T-helper 1 cell treated with Interleukin-12 subunit alpha and Interleukin-12 subunit beta and Interleukin-4 antibody, amounts not matched to agents 30 μg/mL and 1 μg/mL, for 36 hours (primary cell): Measurements from ENCODE around the gene KRTAP20-1.

Source experiments
- H3K27ac Mint-ChIP-seq: one replicate; pipeline ENCODE4 v1.8.0; 2021; ENCODE audit warnings: mild to moderate bottlenecking, mixed read lengths
- H3K27me3 Mint-ChIP-seq: one replicate; pipeline ENCODE4 v1.8.0; 2021; ENCODE audit warnings: low read depth, mixed read lengths
- H3K36me3 Mint-ChIP-seq: one replicate; pipeline ENCODE4 v1.8.0; 2021; ENCODE audit warnings: low read depth, mixed read lengths
- H3K4me1 Mint-ChIP-seq: one replicate; pipeline ENCODE4 v1.8.0; 2021; ENCODE audit warnings: low read depth, mixed read lengths
- H3K4me3 Mint-ChIP-seq: one replicate; pipeline ENCODE4 v1.8.0; 2021; ENCODE audit warnings: mild to moderate bottlenecking, moderate library complexity, mixed read lengths
- H3K9me3 Mint-ChIP-seq: one replicate; pipeline ENCODE4 v1.8.0; 2021; ENCODE audit warnings: mixed read lengths

The KRTAP20-1 gene

DNA sequence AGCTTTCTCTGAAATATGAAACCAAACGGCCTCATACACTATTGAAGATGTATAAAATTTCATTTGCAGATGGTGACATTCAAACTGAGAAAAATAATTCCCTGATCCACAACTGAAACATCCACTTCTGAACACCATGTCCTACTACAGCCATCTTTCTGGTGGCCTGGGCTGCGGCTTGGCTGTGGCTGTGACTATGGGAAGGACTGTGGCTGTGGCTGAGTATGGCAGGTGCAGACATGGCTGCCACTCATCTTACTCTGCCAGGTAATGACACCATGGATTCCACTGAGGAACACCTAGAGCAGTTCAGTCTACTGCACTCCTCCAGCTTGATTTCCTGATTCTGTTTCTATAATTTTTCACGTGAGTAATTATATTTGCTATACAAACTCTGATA lies 4.3 kb downstream of the KRTAP20-1 start, which contains the start of gene KRTAP20-4:
KRTAP20-4 (plus strand) TSS at position 106 of the 400 bp plus-strand sequence.
- no peak within 1 kb of the TSS for H3K4me3 Mint-ChIP-seq

DNA sequence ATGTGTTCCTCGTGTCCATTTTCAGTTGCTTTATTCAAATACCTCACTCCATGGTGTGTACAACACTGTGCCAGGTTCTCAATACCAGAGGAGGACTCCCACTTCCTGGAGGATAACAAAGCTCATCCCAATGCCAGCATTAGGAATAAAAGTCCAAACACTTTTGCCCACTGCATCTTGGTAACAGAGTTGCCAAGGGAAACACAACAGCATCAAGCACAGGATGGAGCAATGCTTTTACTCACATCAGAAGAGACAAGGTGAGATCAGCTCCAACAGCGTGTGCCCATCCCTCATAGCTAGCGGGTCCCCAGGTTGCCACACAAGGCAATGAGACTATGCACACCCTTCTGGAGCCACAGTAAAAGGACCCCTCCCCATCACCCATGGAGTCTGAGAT lies 7.1 kb downstream of the KRTAP20-1 start:
- no peak overlapping the region for H3K4me3 Mint-ChIP-seq
- H3K9me3 Mint-ChIP-seq, result peaks cover 6% of the 10 kb centered on the region
- no peaks in the 10 kb centered on the region for H3K27me3 Mint-ChIP-seq
- H3K4me1 Mint-ChIP-seq, result no peaks in the 10 kb centered on the region
- no peaks in the 10 kb centered on the region for H3K36me3 Mint-ChIP-seq
- no peak overlapping the region for H3K27ac Mint-ChIP-seq

More for the DNA sequence above, 4.3 kb downstream of the KRTAP20-1 start, which contains the start of gene KRTAP20-4:
- Mint-ChIP-seq H3K9me3 (peaks cover 6% of the 10 kb centered on the region), H3K27me3 (no peaks in the 10 kb centered on the region), H3K27ac (no peak within 1 kb of the TSS), H3K36me3 (no peaks in the 10 kb centered on the region), H3K4me1 (no peaks in the 10 kb centered on the region)

DNA sequence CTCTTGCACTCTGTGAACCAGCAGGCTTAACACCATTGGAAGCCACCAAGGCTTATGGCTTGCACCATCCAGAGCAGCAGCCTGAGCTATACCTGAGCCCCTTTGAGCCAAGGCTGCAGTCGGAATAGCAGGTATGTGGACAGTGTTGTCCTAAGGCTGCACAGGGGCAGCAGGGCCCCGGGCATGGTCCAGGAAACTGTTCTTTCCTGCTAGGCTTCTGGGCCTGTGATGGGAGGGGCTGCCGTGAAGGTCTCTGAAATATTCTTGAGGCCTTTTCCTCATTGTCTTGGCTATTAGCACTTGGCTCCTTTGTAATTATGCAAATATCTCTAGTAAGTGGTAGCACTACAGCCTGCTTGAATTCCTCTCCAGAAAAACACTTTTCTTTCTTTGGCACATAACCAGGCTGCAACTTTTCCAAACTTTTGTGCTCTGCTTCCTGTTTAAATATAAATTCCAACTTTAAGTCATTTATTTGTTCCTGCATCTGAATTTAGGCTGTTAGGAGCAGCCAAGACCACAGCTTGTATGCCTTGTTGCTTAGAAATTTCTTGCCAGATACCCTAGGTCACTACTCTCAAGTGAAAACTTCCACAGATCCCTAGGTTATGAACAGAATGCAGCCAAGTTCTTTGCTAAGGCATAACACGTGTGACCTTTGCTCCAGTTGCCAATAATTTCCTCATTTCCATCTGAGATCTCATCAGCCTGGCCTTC lies 9.4 kb downstream of the KRTAP20-1 start:
- Mint-ChIP-seq H3K4me3 (no peak overlapping the region), H3K9me3 (peaks cover 6% of the 10 kb centered on the region), H3K27ac (no peak overlapping the region), H3K4me1 (no peaks in the 10 kb centered on the region), H3K36me3 (no peaks in the 10 kb centered on the region), H3K27me3 (no peaks in the 10 kb centered on the region)

- Mint-ChIP-seq H3K4me3 (no peak overlapping the region), H3K27me3 (no peaks in the 10 kb centered on the region), H3K36me3 (no peaks in the 10 kb centered on the region), H3K27ac (no peak overlapping the region), H3K4me1 (no peaks in the 10 kb centered on the region), H3K9me3 (peaks cover 6% of the 10 kb centered on the region)
These were observed 11.9 kb downstream of the KRTAP20-1 start for GRCh38 chr21:30628109-30628508.

DNA sequence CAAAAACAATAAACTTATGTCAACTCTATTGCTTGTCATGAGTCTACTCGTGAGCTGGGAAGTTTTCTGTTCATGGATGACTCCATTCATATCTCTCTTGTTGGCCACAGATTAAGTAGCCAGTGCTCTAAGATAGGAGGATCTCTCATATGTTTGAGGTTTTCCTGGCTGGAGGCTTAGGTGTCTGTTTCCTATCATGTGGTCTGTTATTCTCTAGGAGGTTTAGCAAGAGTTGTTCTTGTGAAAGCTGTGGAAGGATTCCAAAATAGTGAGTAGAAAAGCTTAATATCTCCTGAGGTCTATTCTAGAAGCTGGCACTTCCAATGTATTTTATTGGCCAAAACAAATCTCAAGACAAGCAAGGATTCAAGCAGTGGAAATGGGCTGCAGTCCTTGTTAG lies 13.0 kb downstream of the KRTAP20-1 start:
- Mint-ChIP-seq H3K4me1 (no peaks in the 10 kb centered on the region), H3K36me3 (no peaks in the 10 kb centered on the region), H3K27ac (no peak overlapping the region)

GRCh38 chr21:30634906-30635305 lies 18.7 kb downstream of the KRTAP20-1 start, which contains the start of gene KRTAP20-2:
KRTAP20-2 (plus strand) TSS chr21:30635206; CDS start chr21:30635264, 58 bp downstream.
- Mint-ChIP-seq H3K27me3 (no peaks in the 10 kb centered on the region), H3K4me1 (no peaks in the 10 kb centered on the region), H3K4me3 (no peak within 1 kb of the TSS), H3K9me3 (no peaks in the 10 kb centered on the region), H3K27ac (no peak within 1 kb of the TSS), H3K36me3 (no peaks in the 10 kb centered on the region)

More for the DNA sequence above, 13.0 kb downstream of the KRTAP20-1 start:
- Mint-ChIP-seq H3K27me3 (no peaks in the 10 kb centered on the region), H3K9me3 (peaks cover 6% of the 10 kb centered on the region), H3K4me3 (no peak overlapping the region)

DNA sequence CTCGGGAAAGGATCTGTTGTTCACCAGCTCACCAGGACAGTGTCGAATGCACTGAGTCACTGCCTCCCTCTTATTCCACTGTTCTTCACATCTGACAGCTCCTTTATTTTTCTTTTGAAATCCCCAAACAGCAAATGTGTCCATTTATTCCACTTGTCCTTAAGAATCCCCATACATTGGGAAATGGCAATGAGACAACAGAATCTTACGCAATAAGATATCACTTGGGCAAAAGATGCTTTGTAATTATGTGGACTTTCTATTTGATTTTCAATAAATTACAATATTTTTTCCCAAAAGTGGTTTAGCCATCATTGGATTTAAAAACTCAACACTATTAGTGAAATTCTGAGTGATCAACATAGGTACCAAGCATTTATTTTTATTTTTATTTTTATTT lies 22.5 kb downstream of the KRTAP20-1 start:
- Mint-ChIP-seq H3K9me3 (peaks cover 3% of the 10 kb centered on the region), H3K27me3 (no peaks in the 10 kb centered on the region), H3K27ac (no peak overlapping the region), H3K4me1 (no peaks in the 10 kb centered on the region), H3K36me3 (no peaks in the 10 kb centered on the region), H3K4me3 (no peak overlapping the region)

DNA sequence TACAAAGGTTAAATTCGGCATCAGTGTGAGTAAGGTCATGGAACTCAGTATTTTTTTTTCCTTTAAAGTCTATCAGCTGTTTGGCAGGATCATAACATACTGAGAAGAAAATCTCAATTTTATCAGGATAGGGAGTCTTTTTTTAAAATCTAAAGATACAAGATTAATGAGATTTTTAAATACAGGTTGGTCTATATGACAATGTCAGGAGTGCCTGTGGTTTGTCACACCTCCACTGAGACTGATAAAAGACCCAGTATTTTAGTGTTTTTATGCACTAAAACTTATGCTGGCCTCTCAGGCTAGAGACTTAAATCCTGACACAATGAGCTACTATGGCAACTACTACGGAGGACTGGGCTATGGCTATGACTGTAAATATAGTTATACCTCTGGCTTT lies 26.3 kb downstream of the KRTAP20-1 start, which contains the start of gene KRTAP20-3:
KRTAP20-3 (plus strand) TSS at position 301 of the 400 bp plus-strand sequence.
- no peaks in the 10 kb centered on the region for H3K36me3 Mint-ChIP-seq
- H3K27me3 Mint-ChIP-seq, result no peaks in the 10 kb centered on the region
- H3K4me3 Mint-ChIP-seq, result no peak within 1 kb of the TSS
- peaks cover 6% of the 10 kb centered on the region for H3K9me3 Mint-ChIP-seq
- H3K27ac Mint-ChIP-seq, result no peak within 1 kb of the TSS
- H3K4me1 Mint-ChIP-seq, result no peaks in the 10 kb centered on the region

DNA sequence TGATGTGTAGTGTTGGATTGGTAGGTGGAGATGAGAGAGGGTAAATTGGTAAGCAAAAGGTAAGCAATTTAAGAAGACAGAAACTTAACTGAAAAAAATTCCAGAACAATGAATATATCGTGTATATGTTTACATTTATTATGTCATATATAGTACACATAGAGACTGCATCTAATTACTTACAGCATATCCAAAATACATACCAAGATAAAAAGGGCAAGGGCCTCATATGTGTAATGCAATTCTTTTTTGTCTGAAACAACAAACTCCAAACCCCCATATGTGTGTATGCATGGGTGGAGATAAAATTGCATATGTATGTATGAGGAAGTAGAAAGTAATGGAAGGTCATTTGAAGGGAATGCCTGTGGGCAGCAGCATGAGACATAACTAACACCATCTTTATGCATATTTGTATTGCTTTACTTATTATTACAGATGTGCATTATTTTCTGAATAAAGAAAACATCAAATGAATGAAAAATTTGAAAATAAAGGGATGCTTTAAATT lies 30.7 kb downstream of the KRTAP20-1 start:
- H3K36me3 Mint-ChIP-seq, result no peaks in the 10 kb centered on the region
- no peak overlapping the region for H3K27ac Mint-ChIP-seq
- H3K4me1 Mint-ChIP-seq, result no peaks in the 10 kb centered on the region
- H3K27me3 Mint-ChIP-seq, result no peaks in the 10 kb centered on the region
- peaks cover 6% of the 10 kb centered on the region for H3K9me3 Mint-ChIP-seq
- H3K4me3 Mint-ChIP-seq, result no peak overlapping the region

- H3K27me3 Mint-ChIP-seq, result no peaks in the 10 kb centered on the region
- H3K4me3 Mint-ChIP-seq, result no peak overlapping the region
- H3K27ac Mint-ChIP-seq, result no peak overlapping the region
- no peaks in the 10 kb centered on the region for H3K9me3 Mint-ChIP-seq
- no peaks in the 10 kb centered on the region for H3K4me1 Mint-ChIP-seq
- no peaks in the 10 kb centered on the region for H3K36me3 Mint-ChIP-seq
These were observed 36.7 kb downstream of the KRTAP20-1 start for GRCh38 chr21:30652891-30653290.
